ENCODE data around the gene SPTBN5.

The SPTBN5 gene

GRCh38 chr15:41878355-41878699 is 15.5 kb downstream of the SPTBN5 start:
- no peak for TF ChIP-seq EZH2 (IDR thresholded peaks at IDR 0.05; ENCODE audit: borderline replicate concordance, low read length)
- no peak for TF ChIP-seq CTCF (IDR thresholded peaks at IDR 0.05; ENCODE audit: low read length)
- Histone ChIP-seq H4K20me1 (ENCODE audit: insufficient read depth, low read length) (no peaks in the 10 kb centered on the region), H3K9me3 (ENCODE audit: low read length) (no peaks in the 10 kb centered on the region), H3K36me3 (ENCODE audit: insufficient read depth, low read length) (no peaks in the 10 kb centered on the region), H3K27me3 (ENCODE audit: insufficient read depth, low read length) (peaks cover 7% of the 10 kb centered on the region), H3K4me3 (ENCODE audit: low read depth, low read length, poor library complexity, severe bottlenecking) (no peak overlapping the region), H2AFZ (ENCODE audit: low read length) (no peak overlapping the region), H3K9ac (ENCODE audit: low read length) (no peak overlapping the region), H3K27ac (ENCODE audit: low read depth, low read length, poor library complexity, severe bottlenecking) (no peak overlapping the region), H3K4me1 (ENCODE audit: insufficient read depth, low read length, severe bottlenecking) (no peaks in the 10 kb centered on the region), H3K4me2 (ENCODE audit: low read length) (no peak overlapping the region), H3K79me2 (ENCODE audit: insufficient read depth, low read length) (no peaks in the 10 kb centered on the region), H3F3A (ENCODE audit: insufficient read depth, low read length) (no peaks in the 10 kb centered on the region), H3K9me2 (ENCODE audit: low read depth, low read length) (no peaks in the 10 kb centered on the region)

- TF ChIP-seq CTCF (IDR thresholded peaks at IDR 0.05; ENCODE audit: low read length) (peak; percentile 11; the same call in 1 of the 2 replicates), EZH2 (IDR thresholded peaks at IDR 0.05; ENCODE audit: borderline replicate concordance, low read length) (no peak)
- no peaks in the 10 kb centered on the region for H3K9me3 ChIP-seq (ENCODE audit: low read length)
- H3K36me3 ChIP-seq (ENCODE audit: insufficient read depth, low read length), result no peaks in the 10 kb centered on the region
- no peaks in the 10 kb centered on the region for H3K79me2 ChIP-seq (ENCODE audit: insufficient read depth, low read length)
- no peaks in the 10 kb centered on the region for H3K4me1 ChIP-seq (ENCODE audit: insufficient read depth, low read length, severe bottlenecking)
- H3K4me2 ChIP-seq (ENCODE audit: low read length), result no peak overlapping the region
- H3K27me3 ChIP-seq (ENCODE audit: insufficient read depth, low read length), result peaks cover 7% of the 10 kb centered on the region
- H3K9ac ChIP-seq (ENCODE audit: low read length), result no peak overlapping the region
- no peak overlapping the region for H3K4me3 ChIP-seq (ENCODE audit: low read depth, low read length, poor library complexity, severe bottlenecking)
- no peak overlapping the region for H2AFZ ChIP-seq (ENCODE audit: low read length)
- H3F3A ChIP-seq (ENCODE audit: insufficient read depth, low read length), result no peaks in the 10 kb centered on the region
- H4K20me1 ChIP-seq (ENCODE audit: insufficient read depth, low read length), result no peaks in the 10 kb centered on the region
- no peak overlapping the region for H3K27ac ChIP-seq (ENCODE audit: low read depth, low read length, poor library complexity, severe bottlenecking)
- H3K9me2 ChIP-seq (ENCODE audit: low read depth, low read length), result no peaks in the 10 kb centered on the region
Measured at GRCh38 chr15:41877631-41878354, 16.1 kb downstream of the SPTBN5 start.

GRCh38 chr15:41876689-41877088 is 17.2 kb downstream of the SPTBN5 start:
- H2AFZ ChIP-seq (ENCODE audit: low read length), result no peak overlapping the region
- H3K36me3 ChIP-seq (ENCODE audit: insufficient read depth, low read length), result no peaks in the 10 kb centered on the region
- no peaks in the 10 kb centered on the region for H3K9me2 ChIP-seq (ENCODE audit: low read depth, low read length)
- TF ChIP-seq EZH2 (IDR thresholded peaks at IDR 0.05; ENCODE audit: borderline replicate concordance, low read length) (no peak), CTCF (IDR thresholded peaks at IDR 0.05; ENCODE audit: low read length) (no peak)
- H3K4me3 ChIP-seq (ENCODE audit: low read depth, low read length, poor library complexity, severe bottlenecking), result no peak overlapping the region
- H3K79me2 ChIP-seq (ENCODE audit: insufficient read depth, low read length), result no peaks in the 10 kb centered on the region
- H3K9me3 ChIP-seq (ENCODE audit: low read length), result no peaks in the 10 kb centered on the region
- no peaks in the 10 kb centered on the region for H3K4me1 ChIP-seq (ENCODE audit: insufficient read depth, low read length, severe bottlenecking)
- no peaks in the 10 kb centered on the region for H4K20me1 ChIP-seq (ENCODE audit: insufficient read depth, low read length)
- H3F3A ChIP-seq (ENCODE audit: insufficient read depth, low read length), result no peaks in the 10 kb centered on the region
- no peak overlapping the region for H3K27ac ChIP-seq (ENCODE audit: low read depth, low read length, poor library complexity, severe bottlenecking)
- no peak overlapping the region for H3K9ac ChIP-seq (ENCODE audit: low read length)
- no peak overlapping the region for H3K4me2 ChIP-seq (ENCODE audit: low read length)
- peaks cover 7% of the 10 kb centered on the region for H3K27me3 ChIP-seq (ENCODE audit: insufficient read depth, low read length)
